ENCODE data around the gene ANKFN1. TPM values are rescaled to one million over a fixed set of nuclear protein-coding genes. Genes with fewer than 3 reads are reported as not detected.

ANKFN1 gene
- total RNA-seq, 1 donor from 2014 or later = 0.21 TPM

DNA sequence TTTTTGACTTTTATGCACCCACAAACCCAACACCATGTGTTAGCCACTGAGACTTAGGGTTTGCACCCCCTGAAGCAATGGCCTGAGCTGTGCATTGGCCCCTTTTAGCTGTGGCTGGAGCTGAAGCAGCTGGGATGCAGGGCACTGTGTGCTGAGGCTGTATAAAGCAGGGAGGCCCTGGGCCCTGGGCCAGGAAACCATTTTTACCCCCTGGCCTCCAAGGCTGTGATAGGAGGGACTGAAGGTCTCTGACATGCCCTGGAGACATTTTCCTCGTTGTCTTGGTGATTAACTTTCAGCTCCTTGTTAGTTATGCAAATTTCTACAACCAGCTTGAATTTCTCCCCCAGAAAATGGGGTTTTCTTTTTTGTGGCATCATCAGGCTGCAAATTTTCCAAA, 6.7 kb upstream of the ANKFN1 start:
- no peaks in the 10 kb centered on the region for H3K36me3 Mint-ChIP-seq (ENCODE audit: low read depth)
- no peak for TF ChIP-seq CTCF (conservative IDR thresholded peaks at IDR 0.05)
- no peak for DNase-seq (ENCODE audit: low read depth, low spot score)
- H3K9me3 Mint-ChIP-seq = peaks cover 3% of the 10 kb centered on the region
- no peak overlapping the region for H3K27ac Mint-ChIP-seq (ENCODE audit: unreplicated experiment)
- no peak overlapping the region for H3K4me3 Mint-ChIP-seq
- no peaks in the 10 kb centered on the region for H3K27me3 Mint-ChIP-seq (ENCODE audit: low read depth)
- H3K4me1 Mint-ChIP-seq = peaks cover 6% of the 10 kb centered on the region

- Mint-ChIP-seq H3K4me3 (no peak overlapping the region), H3K27me3 (ENCODE audit: low read depth) (no peaks in the 10 kb centered on the region), H3K36me3 (ENCODE audit: low read depth) (no peaks in the 10 kb centered on the region), H3K4me1 (peaks cover 12% of the 10 kb centered on the region), H3K9me3 (no peaks in the 10 kb centered on the region), H3K27ac (ENCODE audit: unreplicated experiment) (no peak overlapping the region)
- no peak for TF ChIP-seq CTCF (conservative IDR thresholded peaks at IDR 0.05)
- no peak for DNase-seq (ENCODE audit: low read depth, low spot score)
These were observed 4.9 kb upstream of the ANKFN1 start for GRCh38 chr17:56148333-56148732.

GRCh38 chr17:56149266-56150036, 3.8 kb upstream of the ANKFN1 start:
- no peak for DNase-seq (ENCODE audit: low read depth, low spot score)
- no peaks in the 10 kb centered on the region for H3K36me3 Mint-ChIP-seq (ENCODE audit: low read depth)
- no peak for TF ChIP-seq CTCF (conservative IDR thresholded peaks at IDR 0.05)
- H3K27me3 Mint-ChIP-seq (ENCODE audit: low read depth) = no peaks in the 10 kb centered on the region
- peaks cover 18% of the 10 kb centered on the region for H3K4me1 Mint-ChIP-seq
- no peak overlapping the region for H3K4me3 Mint-ChIP-seq
- H3K27ac Mint-ChIP-seq (ENCODE audit: unreplicated experiment) = no peak overlapping the region
- no peaks in the 10 kb centered on the region for H3K9me3 Mint-ChIP-seq

DNA sequence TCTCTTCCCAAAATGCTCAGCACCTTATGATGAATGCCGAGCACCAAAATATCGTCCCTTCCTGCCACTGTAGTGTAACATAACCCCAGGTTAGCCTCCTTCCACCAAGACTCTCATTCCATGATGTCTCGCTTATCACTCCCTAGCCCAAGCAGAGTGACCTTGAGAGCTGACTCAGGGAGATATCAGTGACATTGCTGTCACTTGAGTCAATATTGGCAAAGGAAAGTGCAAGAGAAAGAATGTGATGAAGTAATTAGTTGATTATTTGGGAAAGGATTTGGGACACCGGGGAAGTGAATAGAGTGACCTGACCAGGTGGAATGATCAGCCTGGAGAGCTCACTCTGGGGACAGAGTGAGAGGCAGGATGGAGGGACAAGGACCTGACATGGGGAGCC, 2.6 kb upstream of the ANKFN1 start:
- Mint-ChIP-seq H3K27me3 (ENCODE audit: low read depth) (no peaks in the 10 kb centered on the region), H3K36me3 (ENCODE audit: low read depth) (no peaks in the 10 kb centered on the region), H3K27ac (ENCODE audit: unreplicated experiment) (no peak overlapping the region), H3K9me3 (no peaks in the 10 kb centered on the region), H3K4me1 (peaks cover 18% of the 10 kb centered on the region), H3K4me3 (no peak overlapping the region)
- DNase-seq (ENCODE audit: low read depth, low spot score) = no peak
- no peak for TF ChIP-seq CTCF (conservative IDR thresholded peaks at IDR 0.05)

DNA sequence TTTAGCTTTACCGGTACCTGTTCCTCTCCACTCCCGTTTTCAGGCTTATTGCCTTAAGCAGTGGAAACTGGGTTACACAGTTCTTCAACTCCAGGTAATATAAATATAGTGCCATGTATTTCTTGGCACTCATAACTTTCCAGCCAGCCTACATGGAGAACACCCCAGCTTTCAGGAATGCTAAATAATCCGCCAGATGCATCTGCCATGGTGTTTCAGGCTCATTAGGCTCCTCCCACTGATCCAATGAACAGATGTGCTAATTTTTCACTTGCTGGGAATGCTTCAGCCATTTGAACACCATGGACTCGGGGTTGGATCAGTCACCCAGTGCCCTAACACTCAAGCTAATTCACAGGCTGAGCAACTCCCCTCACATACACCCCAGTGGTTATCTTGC, 4.6 kb downstream of the ANKFN1 start:
- Mint-ChIP-seq H3K4me1 (peaks cover 18% of the 10 kb centered on the region), H3K4me3 (no peak overlapping the region), H3K36me3 (ENCODE audit: low read depth) (no peaks in the 10 kb centered on the region), H3K9me3 (no peaks in the 10 kb centered on the region), H3K27ac (ENCODE audit: unreplicated experiment) (no peak overlapping the region), H3K27me3 (ENCODE audit: low read depth) (no peaks in the 10 kb centered on the region)
- TF ChIP-seq CTCF (conservative IDR thresholded peaks at IDR 0.05) = no peak
- no peak for DNase-seq (ENCODE audit: low read depth, low spot score)

Data from neural crest cell (in vitro differentiated cells).